H1 (cell line): ENCODE measurements around the gene THOC5. TPM values are rescaled to one million over a fixed set of nuclear protein-coding genes. Genes with fewer than 3 reads are reported as not detected.

Experiments used
- CTCF ChIA-PET: fragments of 300-600 bp; sonication (Branson Sonifier 250); formaldehyde crosslinking; loops from one replicate; lab custom pipeline; 2021; ENCODE audit not compliant: partially characterized antibody; lab: Charles Lee
- POLR2A ChIA-PET: fragments of 300-600 bp; sonication (Branson Sonifier 250); formaldehyde crosslinking; loops from one replicate; lab custom pipeline; 2021; ENCODE audit warnings: inconsistent platforms; ENCODE audit not compliant: partially characterized antibody; lab: Charles Lee
- DNase-seq, 2 experiments: peaks; one replicate each; pipeline versions ENCODE4 v3.0.0 to v3.0.0-alpha.2; 2010 to 2022; ENCODE audit warnings: low spot score in 2 of 2, low read depth in 1 of 2, mixed read lengths in 1 of 2
- FAIRE-seq: peaks from 2 replicates; lab custom pipeline; 2011; peaks lifted over from hg19 to GRCh38; lab: Jason Lieb, UNC
- H2AFZ ChIP-seq: 2 replicates; pipeline ENCODE4 v1.8.1; 2012; ENCODE audit warnings: low read length, inconsistent platforms
- H2AK5ac ChIP-seq: 2 replicates; pipeline ENCODE4 v1.6.1; 2013; ENCODE audit warnings: low read depth, low read length
- H2BK120ac ChIP-seq: replicated peaks from 2 replicates; pipeline ENCODE3; 2013; ENCODE audit warnings: low read depth, low read length, inconsistent platforms
- H2BK12ac ChIP-seq: 2 replicates; pipeline ENCODE4 v1.6.1; 2013; ENCODE audit warnings: low read depth, low read length
- H2BK15ac ChIP-seq: 2 replicates; pipeline ENCODE4 v1.6.1; 2013; ENCODE audit warnings: low read length
- H2BK20ac ChIP-seq: 2 replicates; pipeline ENCODE4 v1.6.1; 2013; ENCODE audit warnings: low read length
- H2BK5ac ChIP-seq: 2 replicates; pipeline ENCODE4 v1.6.1; 2013; ENCODE audit warnings: low read depth, low read length
- H3K14ac ChIP-seq: 2 replicates; pipeline ENCODE4 v1.6.1; 2013; ENCODE audit warnings: inconsistent platforms; ENCODE audit not compliant: insufficient read length
- H3K18ac ChIP-seq: 2 replicates; pipeline ENCODE4 v1.6.1; 2013; ENCODE audit warnings: low read length; ENCODE audit errors: extremely low read depth
- H3K23ac ChIP-seq: 2 replicates; pipeline ENCODE4 v1.6.1; 2013; ENCODE audit warnings: inconsistent platforms; ENCODE audit not compliant: insufficient read length
- H3K23me2 ChIP-seq: 2 replicates; pipeline ENCODE4 v1.6.1; 2013; ENCODE audit warnings: low read depth, low read length
- H3K27ac ChIP-seq: 2 replicates; pipeline ENCODE4 v1.6.1; 2011; ENCODE audit warnings: low read depth, low read length, inconsistent platforms
- H3K27me3 ChIP-seq, 4 experiments: replicated peaks in 1 of 4; 1 replicate in 1 of 4; 2 replicates in 3 of 4; pipeline versions ENCODE4 v1.6.1 to v1.8.1; 2011 to 2013; ENCODE audit warnings: low read length in 3 of 4, mild to moderate bottlenecking in 3 of 4, inconsistent platforms in 2 of 4, mixed read lengths in 2 of 4, moderate library complexity in 1 of 4; ENCODE audit not compliant: control insufficient read depth in 3 of 4, insufficient read depth in 3 of 4; ENCODE audit errors: extremely low read depth in 1 of 4
- H3K36me3 ChIP-seq, 4 experiments: 2 replicates each; pipeline versions ENCODE4 v1.6.1 to v1.8.1; 2011 to 2013; ENCODE audit warnings: mild to moderate bottlenecking in 4 of 4, low read length in 3 of 4, moderate library complexity in 2 of 4, control low read depth in 1 of 4, inconsistent platforms in 1 of 4; ENCODE audit not compliant: insufficient read depth in 4 of 4, control insufficient read depth in 2 of 4
- H3K4ac ChIP-seq: replicated peaks from 2 replicates; pipeline ENCODE3; 2013; ENCODE audit warnings: low read length, low read depth, mixed read lengths, inconsistent platforms; ENCODE audit not compliant: insufficient read length
- H3K4me1 ChIP-seq, 4 experiments: replicated peaks in 1 of 4; 1 replicate in 1 of 4; 2 replicates in 3 of 4; pipeline versions ENCODE4 v1.6.1 to v1.8.1; 2011 to 2013; ENCODE audit warnings: low read length in 3 of 4, inconsistent platforms in 2 of 4, mixed read lengths in 1 of 4; ENCODE audit not compliant: insufficient read depth in 4 of 4, control insufficient read depth in 3 of 4
- H3K4me2 ChIP-seq, 2 experiments: 2 replicates each; pipeline versions ENCODE4 v1.6.1 to v1.8.1; 2011 to 2013; ENCODE audit warnings: low read depth in 2 of 2, low read length in 2 of 2, control low read depth in 1 of 2, inconsistent platforms in 1 of 2, mild to moderate bottlenecking in 1 of 2; ENCODE audit not compliant: insufficient read depth in 1 of 2
- H3K4me3 ChIP-seq, 4 experiments: fragments of 200-600, 300-600 bp in 1 of 4; sonication (generic), shearing (Covaris generic), sonication (Bioruptor Twin) in 1 of 4; 2 replicates each; pipeline versions ENCODE4 v1.5.1 to v1.8.1; 2011 to 2016; ENCODE audit warnings: low read length in 4 of 4, low read depth in 3 of 4, control low read depth in 2 of 4, inconsistent platforms in 2 of 4, mild to moderate bottlenecking in 2 of 4, mixed read lengths in 1 of 4, moderate library complexity in 1 of 4; ENCODE audit not compliant: insufficient read depth in 2 of 4; ENCODE audit errors: extremely low read depth in 1 of 4
- H3K56ac ChIP-seq: replicated peaks from 2 replicates; pipeline ENCODE3; 2013; ENCODE audit warnings: low read depth, mild to moderate bottlenecking, mixed read lengths, low read length, inconsistent platforms; ENCODE audit not compliant: insufficient read length
- H3K79me1 ChIP-seq: 2 replicates; pipeline ENCODE4 v1.6.1; 2013; ENCODE audit warnings: low read depth, low read length, control low read depth
- H3K79me2 ChIP-seq, 2 experiments: 2 replicates each; pipeline versions ENCODE4 v1.6.1 to v1.8.1; 2012 to 2013; ENCODE audit warnings: low read length in 2 of 2, mild to moderate bottlenecking in 2 of 2, inconsistent platforms in 1 of 2; ENCODE audit not compliant: insufficient read depth in 2 of 2, control insufficient read depth in 1 of 2
- H3K9ac ChIP-seq, 4 experiments: replicated peaks in 1 of 4; 1 replicate in 1 of 4; 2 replicates in 3 of 4; pipeline versions ENCODE4 v1.6.1 to v1.8.1; 2011 to 2013; ENCODE audit warnings: low read depth in 3 of 4, low read length in 3 of 4, control low read depth in 2 of 4, mild to moderate bottlenecking in 2 of 4, moderate library complexity in 2 of 4, inconsistent platforms in 1 of 4; ENCODE audit errors: extremely low read depth in 1 of 4
- H3K9me3 ChIP-seq, 2 experiments: 2 replicates each; pipeline versions ENCODE4 v1.6.1 to v1.8.1; 2012 to 2013; ENCODE audit warnings: mild to moderate bottlenecking in 2 of 2, moderate library complexity in 2 of 2, control low read depth in 1 of 2, inconsistent platforms in 1 of 2, low read depth in 1 of 2, low read length in 1 of 2, mixed read lengths in 1 of 2; ENCODE audit not compliant: insufficient read depth in 2 of 2
- H4K20me1 ChIP-seq, 2 experiments: replicated peaks in 1 of 2; 2 replicates each; pipeline versions ENCODE3 to v1.8.1; 2011 to 2013; ENCODE audit warnings: inconsistent platforms in 2 of 2, low read length in 2 of 2, mild to moderate bottlenecking in 1 of 2; ENCODE audit not compliant: insufficient read depth in 2 of 2, control insufficient read depth in 1 of 2
- H4K5ac ChIP-seq: 2 replicates; pipeline ENCODE4 v1.6.1; 2013; ENCODE audit warnings: low read length, low read depth, mixed read lengths, inconsistent platforms; ENCODE audit not compliant: insufficient read length
- H4K8ac ChIP-seq: 2 replicates; pipeline ENCODE4 v1.8.0; 2013; ENCODE audit warnings: mild to moderate bottlenecking, moderate library complexity, low read length, inconsistent platforms; ENCODE audit not compliant: insufficient read depth; ENCODE audit errors: extremely low read depth
- H4K91ac ChIP-seq: replicated peaks from 2 replicates; pipeline ENCODE3; 2013; ENCODE audit warnings: low read length, mixed read lengths, inconsistent platforms; ENCODE audit not compliant: insufficient read length
- WGBS, 2 experiments: shearing (Covaris generic) in 1 of 2; methylation state at CpG; one replicate each; pipeline versions ENCODE4 v1.1.6 to v1.1.7; 2013 to 2015; ENCODE audit warnings: low lambda C conversion rate in 2 of 2, mixed read lengths in 2 of 2, inconsistent platforms in 1 of 2, low coverage in 1 of 2, missing lambda C conversion rate in 1 of 2; ENCODE audit not compliant: insufficient replicate concordance in 2 of 2, insufficient coverage in 1 of 2, insufficient read length in 1 of 2; ENCODE audit errors: extremely low coverage in 1 of 2, missing lambda C conversion rate in 1 of 2; 5-methylcytosine and 5-hydroxymethylcytosine counted together
- polyA plus RNA-seq, 7 experiments: library from polyadenylated mRNA; depleted of rRNA in 3 of 7; stranded (reverse) in 5 of 7; unstranded in 2 of 7; fragments of >200 nt in 5 of 7; fragments of 200-250 nt in 2 of 7; gene quantifications; 1 replicate in 5 of 7; 2 replicates in 1 of 7; 4 replicates in 1 of 7; pipeline versions ENCODE4 v1.2.1 to v1.2.3, GENCODE V29; 2011 to 2013; ENCODE audit warnings: missing spikeins in 2 of 7, mixed read lengths in 2 of 7
- total RNA-seq: library from RNA; stranded (reverse); fragmentation: NEBNext Ultra II Directional; extraction: Animal tissue kit (Norgen Biotek cat#: 25700); gene quantifications from 2 replicates; pipeline ENCODE4 v1.2.1, GENCODE V29; 2021

Gene THOC5
- total and polyA plus RNA-seq, 2 of the 8 experiments (the other 6 are each of a cell fraction or from before 2014, with no cell fraction given), result 27.7 to 65.7 TPM

GRCh38 chr22:29478326-29479276 is 75.0 kb downstream of the THOC5 start:
- WGBS, 2 experiments, result 23% methylated on average over 21 of the region's 21 CpGs; no CpG with 5 or more reads in 1 of the 2 experiments
- Histone ChIP-seq H2BK12ac (no peak overlapping the region), H3K9me3 (peaks cover 0 to 11% of the 10 kb centered on the region in 2 experiments; a peak in 2 of 4 replicates), H4K5ac (no peak overlapping the region), H3K18ac (no peak overlapping the region), H2BK120ac (no peak overlapping the region), H3K4ac (no peak overlapping the region), H2AFZ (no peak overlapping the region), H3K9ac (no peak overlapping the region), H3K23ac (no peak overlapping the region), H4K20me1 (peaks cover 4 to 5% of the 10 kb centered on the region in 2 experiments), H3K79me1 (no peaks in the 10 kb centered on the region), H3K36me3 (peaks cover 0 to 12% (median 0%) of the 10 kb centered on the region in 4 experiments; a peak in 2 of 8 replicates), H3K4me1 (peaks cover 14 to 27% (median 20%) of the 10 kb centered on the region in 4 experiments), H3K27ac (no peak overlapping the region), H4K8ac (no peak overlapping the region), H3K79me2 (no peaks in the 10 kb centered on the region), H3K4me2 (peak overlapping the region; percentile 58 to 74), H3K27me3 (peaks cover 26 to 58% (median 51%) of the 10 kb centered on the region in 4 experiments), H3K14ac (no peak overlapping the region), H3K4me3 (peak overlapping the region in 3 of 4 experiments; percentile 13 to 57 (median 15); a peak in 5 of 8 replicates), H2BK20ac (no peak overlapping the region), H2AK5ac (no peak overlapping the region), H4K91ac (no peak overlapping the region), H3K56ac (no peak overlapping the region), H3K23me2 (peaks cover 21% of the 10 kb centered on the region), H2BK15ac (no peak overlapping the region), H2BK5ac (no peak overlapping the region)
- ChIA-PET POLR2A (interaction anchor here (1.1 to 1.5 kb wide), 2 partner anchors 8 to 80 kb away, joined by 3 read pairs; no protein-coding TSS in a partner anchor), CTCF (interaction anchor here (1.0 kb wide), 1 partner anchor 8 kb away, joined by 3 read pairs; no protein-coding TSS in a partner anchor)
- peak in 1 of 2 experiments; percentile 79 for DNase-seq
- FAIRE-seq, result no peak
